ENCODE measurements around the gene CUTA. TPM values are rescaled to one million over a fixed set of nuclear protein-coding genes. Genes with fewer than 3 reads are reported as not detected.

CUTA gene
- total RNA-seq, 3 donors from 2014 or later (not counting 1 experiment from before 2014, with no cell fraction given) = 166 to 186 (median 184) TPM

DNA sequence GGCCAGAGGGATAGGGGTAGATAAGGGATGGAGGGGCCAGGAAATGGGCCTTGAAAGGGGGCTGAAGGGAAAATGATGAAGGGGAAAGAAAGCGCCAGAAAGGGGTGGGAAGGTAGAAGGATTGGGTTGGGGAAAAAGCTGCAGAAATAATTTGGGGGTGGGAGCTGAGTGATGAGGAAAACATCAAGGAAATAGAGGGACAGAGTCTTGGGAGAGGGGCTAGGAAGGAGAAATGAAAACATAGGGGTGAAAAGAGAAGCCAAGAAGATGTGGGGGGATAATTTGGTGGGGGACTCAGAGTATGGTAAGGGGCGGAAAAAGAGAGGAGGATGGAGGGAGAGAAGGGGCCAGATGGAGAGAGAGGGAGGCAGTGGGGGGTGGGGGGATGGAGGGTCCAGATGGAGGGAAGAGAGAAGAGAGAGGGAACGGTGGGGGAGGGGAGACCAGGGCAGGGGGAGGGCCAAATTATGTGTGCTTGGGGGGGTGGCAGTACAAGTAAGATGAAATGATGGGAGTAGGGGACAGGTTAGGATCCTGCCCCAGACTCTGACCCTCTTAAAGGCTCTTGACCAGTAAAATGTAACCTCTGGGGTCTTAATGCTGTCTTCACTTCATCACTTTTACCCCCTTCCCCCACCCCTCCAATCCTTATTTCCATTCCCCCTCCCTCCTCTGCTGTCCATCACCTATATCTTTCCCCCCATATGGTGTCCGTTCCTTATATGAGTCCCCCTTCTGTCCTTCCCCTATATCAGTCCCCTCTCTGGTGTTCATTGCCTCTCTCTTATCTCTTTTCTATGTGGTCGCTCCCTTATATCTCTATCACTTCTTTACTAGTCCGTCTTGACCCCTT lies 2.8 kb upstream of the CUTA start:
- H3K9me3 Mint-ChIP-seq = no peaks in the 10 kb centered on the region

DNA sequence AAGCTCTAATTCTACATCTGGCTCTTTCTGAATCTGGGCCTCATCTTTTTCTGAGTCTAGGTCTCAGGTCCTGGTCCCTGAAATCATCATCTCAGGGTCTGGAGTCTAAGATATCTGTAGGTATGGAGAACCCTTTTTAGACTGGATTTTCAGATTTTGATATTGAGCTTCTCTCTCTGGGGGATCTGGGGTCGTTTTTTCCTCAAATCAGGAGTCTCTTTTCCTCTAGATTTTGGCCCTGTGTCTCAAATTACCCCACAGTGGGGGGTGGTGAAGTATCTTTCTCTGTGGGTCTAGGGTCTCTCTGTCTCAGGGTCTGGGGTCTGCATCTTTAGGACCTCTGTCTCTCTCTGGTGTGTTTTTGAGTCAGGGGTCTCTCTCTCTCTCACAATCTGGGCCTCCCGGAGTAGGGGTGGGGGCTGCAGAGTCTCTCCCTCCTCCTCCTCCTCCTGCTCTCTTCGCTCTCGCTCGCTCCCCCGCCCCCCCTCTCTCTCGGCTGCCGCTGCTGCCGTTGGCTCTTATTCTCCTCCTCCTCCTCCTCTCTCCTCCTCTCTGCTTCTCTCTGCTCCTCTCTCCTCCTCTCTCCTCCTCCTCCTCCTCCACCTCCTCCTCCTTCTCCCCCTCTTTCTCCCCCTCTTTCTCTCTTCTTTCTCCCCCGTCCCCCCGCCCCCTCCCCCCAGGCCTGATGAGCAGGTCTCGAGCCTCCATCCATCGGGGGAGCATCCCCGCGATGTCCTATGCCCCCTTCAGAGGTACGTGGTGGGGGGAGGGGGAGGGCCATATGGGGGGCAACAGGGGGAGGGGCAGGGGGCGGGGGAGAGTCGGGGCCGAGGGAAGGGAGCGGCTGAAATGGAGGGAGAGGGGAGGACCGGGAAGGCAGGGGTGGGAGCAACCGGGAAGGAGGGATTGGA lies 1.9 kb upstream of the CUTA start, which contains the start of gene SYNGAP1:
SYNGAP1 (plus strand) TSS at position 486 of the 911 bp plus-strand sequence; CDS start at position 686, 200 bp downstream.
- H3K27me3 Mint-ChIP-seq (ENCODE audit: low read depth in 2 of 2) = no peaks in the 10 kb centered on the region
- Histone ChIP-seq H3K27ac (ENCODE audit: low read length) (peak within 1 kb of the TSS; percentile 95), H3K27me3 (ENCODE audit: control insufficient read depth, insufficient read depth, low read length) (no peaks in the 10 kb centered on the region), H3K4me3 (ENCODE audit: low read length) (no peak within 1 kb of the TSS), H3K36me3 (ENCODE audit: control insufficient read depth, insufficient read depth, low read length) (peaks cover 16% of the 10 kb centered on the region), H3K4me1 (ENCODE audit: control insufficient read depth, insufficient read depth, low read length) (peaks cover 51% of the 10 kb centered on the region), H3K9me3 (ENCODE audit: control insufficient read depth, insufficient read depth, low read length) (no peaks in the 10 kb centered on the region)
- peak in 1 of 2 donors; percentile 59 for DNase-seq
- H3K9me3 Mint-ChIP-seq = no peaks in the 10 kb centered on the region
- peak within 1 kb of the TSS; percentile 100 for H3K27ac Mint-ChIP-seq
- peak within 1 kb of the TSS; percentile 61 for H3K4me3 Mint-ChIP-seq
- WGBS (ENCODE audit: insufficient coverage) = 7% methylated on average over 13 of the region's 22 CpGs
- no peaks in the 10 kb centered on the region for H3K36me3 Mint-ChIP-seq
- TF ChIP-seq, protein P1, sequence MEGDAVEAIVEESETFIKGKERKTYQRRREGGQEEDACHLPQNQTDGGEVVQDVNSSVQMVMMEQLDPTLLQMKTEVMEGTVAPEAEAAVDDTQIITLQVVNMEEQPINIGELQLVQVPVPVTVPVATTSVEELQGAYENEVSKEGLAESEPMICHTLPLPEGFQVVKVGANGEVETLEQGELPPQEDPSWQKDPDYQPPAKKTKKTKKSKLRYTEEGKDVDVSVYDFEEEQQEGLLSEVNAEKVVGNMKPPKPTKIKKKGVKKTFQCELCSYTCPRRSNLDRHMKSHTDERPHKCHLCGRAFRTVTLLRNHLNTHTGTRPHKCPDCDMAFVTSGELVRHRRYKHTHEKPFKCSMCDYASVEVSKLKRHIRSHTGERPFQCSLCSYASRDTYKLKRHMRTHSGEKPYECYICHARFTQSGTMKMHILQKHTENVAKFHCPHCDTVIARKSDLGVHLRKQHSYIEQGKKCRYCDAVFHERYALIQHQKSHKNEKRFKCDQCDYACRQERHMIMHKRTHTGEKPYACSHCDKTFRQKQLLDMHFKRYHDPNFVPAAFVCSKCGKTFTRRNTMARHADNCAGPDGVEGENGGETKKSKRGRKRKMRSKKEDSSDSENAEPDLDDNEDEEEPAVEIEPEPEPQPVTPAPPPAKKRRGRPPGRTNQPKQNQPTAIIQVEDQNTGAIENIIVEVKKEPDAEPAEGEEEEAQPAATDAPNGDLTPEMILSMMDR (IDR thresholded peaks at IDR 0.05) = no peak
- H3K4me1 Mint-ChIP-seq = peaks cover 55 to 74% of the 10 kb centered on the region in 2 donors
- intact Hi-C loops (cut with micrococcal nuclease) = loop anchor here (2.0 to 5.0 kb wide), 3 partner anchors 29 to 107 kb away; partner anchors contain the start of genes KIFC1 and ZBTB9
- ATAC-seq = no peak

More for the DNA sequence above, 2.8 kb upstream of the CUTA start:
- TF ChIP-seq, protein P1 (IDR thresholded peaks at IDR 0.05) = no peak
- WGBS (ENCODE audit: insufficient coverage) = 87% methylated on average over 6 of the region's 6 CpGs
- Mint-ChIP-seq H3K27me3 (ENCODE audit: low read depth in 2 of 2) (no peaks in the 10 kb centered on the region), H3K36me3 (no peaks in the 10 kb centered on the region), H3K4me3 (peak overlapping the region; percentile 61), H3K27ac (peak overlapping the region; percentile 37 to 100), H3K4me1 (peaks cover 56 to 74% of the 10 kb centered on the region in 2 donors)
- DNase-seq (no peak), ATAC-seq (no peak)
- intact Hi-C loops (cut with micrococcal nuclease) = no loop called here
- no peaks in the 10 kb centered on the region for H3K27me3 ChIP-seq (ENCODE audit: control insufficient read depth, insufficient read depth, low read length)
- H3K4me1 ChIP-seq (ENCODE audit: control insufficient read depth, insufficient read depth, low read length) = peaks cover 50% of the 10 kb centered on the region
- H3K27ac ChIP-seq (ENCODE audit: low read length) = no peak overlapping the region
- H3K9me3 ChIP-seq (ENCODE audit: control insufficient read depth, insufficient read depth, low read length) = no peaks in the 10 kb centered on the region
- no peak overlapping the region for H3K4me3 ChIP-seq (ENCODE audit: low read length)
- peaks cover 8% of the 10 kb centered on the region for H3K36me3 ChIP-seq (ENCODE audit: control insufficient read depth, insufficient read depth, low read length)

DNA sequence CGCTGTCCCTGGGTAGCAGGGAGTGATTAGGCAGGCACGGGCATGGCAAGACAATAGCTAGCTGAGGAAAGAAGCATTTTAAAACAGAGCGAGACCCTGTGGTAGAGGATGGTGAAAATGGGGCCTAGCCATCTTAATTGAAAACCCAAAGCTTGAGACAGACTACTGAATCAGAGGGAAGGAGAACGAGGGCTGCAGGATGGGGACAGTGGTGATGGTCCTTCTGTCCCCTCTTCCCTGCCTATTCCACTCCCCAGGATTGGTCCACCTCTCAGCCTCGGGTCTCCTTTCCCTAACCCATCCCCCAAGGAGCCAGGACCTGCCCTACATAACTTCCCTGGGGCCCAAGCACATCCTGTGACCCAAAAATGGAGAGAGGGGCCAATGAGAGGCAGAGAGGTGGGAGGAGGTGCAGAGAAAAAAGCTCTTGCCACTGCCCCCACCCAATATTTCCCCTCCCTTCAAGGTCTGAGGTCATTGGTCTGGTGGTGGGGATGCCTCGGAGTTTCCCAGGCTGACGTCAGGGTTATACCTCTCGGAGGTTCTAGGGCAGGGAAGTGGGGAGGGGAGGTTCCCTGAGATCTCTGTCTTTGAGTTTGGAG lies 884 bp upstream of the CUTA start:
- H3K9me3 Mint-ChIP-seq = no peaks in the 10 kb centered on the region
- no peaks in the 10 kb centered on the region for H3K27me3 Mint-ChIP-seq (ENCODE audit: low read depth in 2 of 2)
- H3K4me3 Mint-ChIP-seq = peak overlapping the region; percentile 97
- 39% methylated on average over 8 of the region's 8 CpGs for whole genome bisulfite sequencing (ENCODE audit: insufficient coverage)
- peak; percentile 55 to 87 for DNase-seq
- H3K4me1 Mint-ChIP-seq = peaks cover 50 to 74% of the 10 kb centered on the region in 2 donors
- peak; percentile 4 to 13 (median 4) for ATAC-seq
- peaks cover 26% of the 10 kb centered on the region for H3K36me3 ChIP-seq (ENCODE audit: control insufficient read depth, insufficient read depth, low read length)
- H3K27ac ChIP-seq (ENCODE audit: low read length) = peak overlapping the region; percentile 95
- H3K27me3 ChIP-seq (ENCODE audit: control insufficient read depth, insufficient read depth, low read length) = no peaks in the 10 kb centered on the region
- H3K27ac Mint-ChIP-seq = peak overlapping the region; percentile 100
- H3K4me1 ChIP-seq (ENCODE audit: control insufficient read depth, insufficient read depth, low read length) = peaks cover 48% of the 10 kb centered on the region
- intact Hi-C loops (cut with micrococcal nuclease) = loop anchor here (1.0 to 5.0 kb wide), 5 partner anchors 8 to 106 kb away; partner anchors contain the start of genes KIFC1 and ZBTB9
- no peaks in the 10 kb centered on the region for H3K9me3 ChIP-seq (ENCODE audit: control insufficient read depth, insufficient read depth, low read length)
- no peaks in the 10 kb centered on the region for H3K36me3 Mint-ChIP-seq
- peak overlapping the region; percentile 39 for H3K4me3 ChIP-seq (ENCODE audit: low read length)
- TF ChIP-seq, protein P1 (IDR thresholded peaks at IDR 0.05) = no peak

Data from natural killer cell (primary cell).